Measurements from ENCODE around the gene SGPL1.

DNA sequence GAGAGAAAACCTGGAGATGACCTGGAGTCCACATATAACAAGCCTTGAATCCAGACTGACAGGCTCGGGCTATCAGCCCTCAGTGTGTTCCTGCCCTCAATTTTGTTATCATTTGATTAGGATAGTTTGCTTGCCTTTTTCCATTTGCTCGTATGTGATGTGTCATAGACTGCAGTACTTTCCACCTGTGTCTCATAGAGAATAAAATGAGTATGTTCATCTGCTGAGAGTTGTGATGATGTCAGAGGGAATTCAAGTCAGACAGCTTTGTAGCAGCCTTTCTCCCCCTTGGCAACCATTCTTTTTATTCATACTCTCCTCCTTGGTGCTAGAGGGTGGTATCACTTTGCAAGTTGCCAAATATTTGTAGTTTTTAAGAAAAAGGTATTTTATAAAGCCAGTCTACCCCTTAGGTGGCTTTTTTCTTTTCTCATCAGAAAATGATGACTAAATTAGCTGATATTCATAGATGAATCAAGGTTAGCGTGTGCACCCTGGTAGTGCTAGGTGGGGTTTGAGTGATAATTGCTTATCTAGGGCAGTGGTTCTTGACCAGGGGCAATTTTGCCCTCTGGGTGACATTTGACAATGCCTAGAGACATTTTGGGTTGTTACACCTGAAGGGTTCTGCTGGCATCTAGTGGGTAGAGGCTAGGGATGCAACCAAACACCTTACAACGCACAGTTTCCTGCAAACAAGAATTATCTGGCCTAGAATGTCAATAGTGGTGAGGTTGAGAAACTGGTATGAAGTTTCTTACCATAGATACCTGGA, 5.4 kb downstream of the SGPL1 start:
- TF ChIP-seq, protein P1, sequence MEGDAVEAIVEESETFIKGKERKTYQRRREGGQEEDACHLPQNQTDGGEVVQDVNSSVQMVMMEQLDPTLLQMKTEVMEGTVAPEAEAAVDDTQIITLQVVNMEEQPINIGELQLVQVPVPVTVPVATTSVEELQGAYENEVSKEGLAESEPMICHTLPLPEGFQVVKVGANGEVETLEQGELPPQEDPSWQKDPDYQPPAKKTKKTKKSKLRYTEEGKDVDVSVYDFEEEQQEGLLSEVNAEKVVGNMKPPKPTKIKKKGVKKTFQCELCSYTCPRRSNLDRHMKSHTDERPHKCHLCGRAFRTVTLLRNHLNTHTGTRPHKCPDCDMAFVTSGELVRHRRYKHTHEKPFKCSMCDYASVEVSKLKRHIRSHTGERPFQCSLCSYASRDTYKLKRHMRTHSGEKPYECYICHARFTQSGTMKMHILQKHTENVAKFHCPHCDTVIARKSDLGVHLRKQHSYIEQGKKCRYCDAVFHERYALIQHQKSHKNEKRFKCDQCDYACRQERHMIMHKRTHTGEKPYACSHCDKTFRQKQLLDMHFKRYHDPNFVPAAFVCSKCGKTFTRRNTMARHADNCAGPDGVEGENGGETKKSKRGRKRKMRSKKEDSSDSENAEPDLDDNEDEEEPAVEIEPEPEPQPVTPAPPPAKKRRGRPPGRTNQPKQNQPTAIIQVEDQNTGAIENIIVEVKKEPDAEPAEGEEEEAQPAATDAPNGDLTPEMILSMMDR (IDR thresholded peaks at IDR 0.05), result no peak
- no peak for TF ChIP-seq POLR2AphosphoS5 (IDR thresholded peaks at IDR 0.05; ENCODE audit: insufficient read depth in 1 of 2, low read depth in 1 of 2)

Measured in vagina (tissue), 2 donors.